ENCODE measurements around the gene IL17RB.

DNA sequence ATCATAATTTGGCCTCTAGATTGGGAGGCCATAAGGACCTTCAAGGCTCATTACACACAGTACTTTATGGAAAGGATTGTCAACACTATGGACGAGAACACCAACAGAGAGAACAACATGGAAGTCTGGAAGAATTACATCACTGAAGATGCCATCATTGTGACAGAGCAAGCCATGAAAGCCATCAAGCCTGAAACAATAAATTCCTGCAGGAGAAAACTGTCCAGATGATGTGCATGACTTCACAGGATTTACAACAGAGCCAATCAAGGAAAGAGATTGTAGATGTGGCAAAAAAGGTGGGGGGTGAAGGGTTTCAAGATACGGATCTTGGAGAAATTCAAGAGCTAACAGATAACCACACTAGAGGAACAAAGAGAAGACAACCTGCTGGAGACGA lies 15.9 kb downstream of the IL17RB start:
- TF ChIP-seq TAF1 (IDR thresholded peaks at IDR 0.05; ENCODE audit: borderline replicate concordance, insufficient read depth, low read length) (no peak), POLR2AphosphoS5 (IDR thresholded peaks at IDR 0.05; ENCODE audit: low read depth, low read length) (no peak), SIN3A (IDR thresholded peaks at IDR 0.05; ENCODE audit: borderline replicate concordance, insufficient read depth, low read length) (no peak)
- TF ChIP-seq, protein P1, sequence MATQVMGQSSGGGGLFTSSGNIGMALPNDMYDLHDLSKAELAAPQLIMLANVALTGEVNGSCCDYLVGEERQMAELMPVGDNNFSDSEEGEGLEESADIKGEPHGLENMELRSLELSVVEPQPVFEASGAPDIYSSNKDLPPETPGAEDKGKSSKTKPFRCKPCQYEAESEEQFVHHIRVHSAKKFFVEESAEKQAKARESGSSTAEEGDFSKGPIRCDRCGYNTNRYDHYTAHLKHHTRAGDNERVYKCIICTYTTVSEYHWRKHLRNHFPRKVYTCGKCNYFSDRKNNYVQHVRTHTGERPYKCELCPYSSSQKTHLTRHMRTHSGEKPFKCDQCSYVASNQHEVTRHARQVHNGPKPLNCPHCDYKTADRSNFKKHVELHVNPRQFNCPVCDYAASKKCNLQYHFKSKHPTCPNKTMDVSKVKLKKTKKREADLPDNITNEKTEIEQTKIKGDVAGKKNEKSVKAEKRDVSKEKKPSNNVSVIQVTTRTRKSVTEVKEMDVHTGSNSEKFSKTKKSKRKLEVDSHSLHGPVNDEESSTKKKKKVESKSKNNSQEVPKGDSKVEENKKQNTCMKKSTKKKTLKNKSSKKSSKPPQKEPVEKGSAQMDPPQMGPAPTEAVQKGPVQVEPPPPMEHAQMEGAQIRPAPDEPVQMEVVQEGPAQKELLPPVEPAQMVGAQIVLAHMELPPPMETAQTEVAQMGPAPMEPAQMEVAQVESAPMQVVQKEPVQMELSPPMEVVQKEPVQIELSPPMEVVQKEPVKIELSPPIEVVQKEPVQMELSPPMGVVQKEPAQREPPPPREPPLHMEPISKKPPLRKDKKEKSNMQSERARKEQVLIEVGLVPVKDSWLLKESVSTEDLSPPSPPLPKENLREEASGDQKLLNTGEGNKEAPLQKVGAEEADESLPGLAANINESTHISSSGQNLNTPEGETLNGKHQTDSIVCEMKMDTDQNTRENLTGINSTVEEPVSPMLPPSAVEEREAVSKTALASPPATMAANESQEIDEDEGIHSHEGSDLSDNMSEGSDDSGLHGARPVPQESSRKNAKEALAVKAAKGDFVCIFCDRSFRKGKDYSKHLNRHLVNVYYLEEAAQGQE (IDR thresholded peaks at IDR 0.05; ENCODE audit: insufficient read depth in 1 of 2, low read depth in 2 of 2, low read length in 2 of 2): no peak

Measured in PFSK-1 (cell line).